Fibroblast of pulmonary artery (primary cell): Measurements from ENCODE around the gene NRDC.

Source experiments
- DNase-seq: peaks from one replicate; pipeline ENCODE4 v3.0.0-alpha.2; 2010; ENCODE audit warnings: low read depth
- H3K4me3 ChIP-seq: replicated peaks from 2 replicates; pipeline ENCODE4 v1.5.1; 2011; ENCODE audit warnings: low read depth, mild to moderate bottlenecking, control low read depth, low read length, moderate library complexity
- CTCF ChIP-seq: IDR thresholded peaks from 2 replicates; pipeline ENCODE4 v1.5.1; 2011; ENCODE audit warnings: mild to moderate bottlenecking, control low read depth, low read length, inconsistent platforms; ENCODE audit errors: missing control alignments

NRDC gene

GRCh38 chr1:51858892-51859291 is 19.6 kb downstream of the NRDC start:
- no peak for DNase-seq
- H3K4me3 ChIP-seq = no peak overlapping the region
- no peak for TF ChIP-seq CTCF

DNA sequence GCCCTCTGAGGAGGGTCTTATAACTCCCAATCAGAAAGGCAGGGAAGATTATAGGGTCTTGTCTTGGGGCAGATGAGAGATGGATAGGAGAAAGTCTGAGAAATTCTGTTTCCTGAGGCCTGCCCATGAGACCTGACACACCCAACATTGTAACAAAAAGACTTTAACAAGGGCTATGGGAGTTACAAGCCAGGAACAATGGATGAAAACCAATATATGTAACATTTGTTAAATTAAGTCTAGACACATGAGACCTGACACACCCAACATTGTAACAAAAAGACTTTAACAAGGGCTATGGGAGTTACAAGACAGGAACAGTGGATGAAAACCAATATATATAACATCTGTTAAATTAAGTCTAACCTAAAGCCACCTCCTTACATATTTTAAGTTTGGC is 21.8 kb downstream of the NRDC start:
- no peak for TF ChIP-seq CTCF
- H3K4me3 ChIP-seq = no peak overlapping the region
- DNase-seq = no peak

DNA sequence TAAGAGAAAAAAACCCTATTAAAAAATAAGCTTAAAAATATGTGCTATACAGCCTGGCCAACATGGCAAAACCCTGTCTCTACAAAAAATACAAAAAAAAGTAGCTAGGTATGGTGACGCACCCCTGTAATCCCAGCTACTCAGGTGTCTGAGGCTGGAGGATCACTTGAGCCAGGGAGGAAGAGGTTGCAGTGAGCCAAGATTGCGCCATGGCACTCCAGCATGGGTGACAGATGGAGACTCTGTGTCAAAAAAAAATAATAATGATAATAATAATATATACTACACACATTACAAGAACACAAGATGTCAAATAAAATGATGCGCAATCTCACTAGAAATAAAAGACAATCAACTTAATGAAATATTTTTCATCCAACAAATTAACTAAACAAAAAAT is 22.9 kb downstream of the NRDC start:
- no peak for TF ChIP-seq CTCF
- DNase-seq = no peak
- no peak overlapping the region for H3K4me3 ChIP-seq

- no peak for DNase-seq
- no peak overlapping the region for H3K4me3 ChIP-seq
- no peak for TF ChIP-seq CTCF
These were observed 25.2 kb downstream of the NRDC start for GRCh38 chr1:51853360-51853759.

- DNase-seq = no peak
- no peak for TF ChIP-seq CTCF
These were observed 26.6 kb downstream of the NRDC start for GRCh38 chr1:51851882-51852396.

GRCh38 chr1:51850420-51851223 is 27.9 kb downstream of the NRDC start:
- H3K4me3 ChIP-seq = no peak overlapping the region
- DNase-seq = no peak
- TF ChIP-seq CTCF = no peak

More at GRCh38 chr1:51851882-51852396, 26.6 kb downstream of the NRDC start:
- no peak overlapping the region for H3K4me3 ChIP-seq

DNA sequence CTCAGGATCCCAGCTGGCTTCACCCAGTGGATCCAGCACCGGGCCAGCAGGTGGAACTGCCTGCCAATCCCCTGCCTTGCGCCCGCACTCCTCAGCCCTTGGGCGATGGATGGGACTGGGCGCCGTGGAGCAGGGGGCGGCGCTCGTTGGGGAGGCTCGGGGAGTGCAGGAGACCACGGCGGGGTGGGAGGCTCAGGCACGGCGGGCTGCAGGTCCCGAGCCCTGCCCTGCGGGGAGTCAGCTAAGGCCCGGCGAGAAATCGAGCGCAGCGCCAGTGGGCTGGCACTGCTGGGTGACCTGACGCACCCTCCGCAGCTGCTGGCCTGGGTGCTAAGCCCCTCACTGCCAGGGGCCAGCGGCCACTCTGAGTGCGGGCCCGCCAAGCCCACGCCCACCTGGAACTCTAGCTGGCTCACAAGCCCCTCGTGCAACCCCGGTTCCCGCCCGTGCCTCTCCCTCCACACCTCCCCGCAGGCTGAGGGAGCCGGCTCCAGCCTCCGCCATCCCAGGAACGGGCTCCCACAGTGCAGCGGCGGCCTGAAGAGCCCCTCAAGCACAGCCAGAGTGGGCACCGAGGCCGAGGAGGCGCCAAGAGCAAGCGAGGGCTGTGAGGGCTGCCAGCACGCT is 31.1 kb downstream of the NRDC start:
- no peak for DNase-seq
- no peak overlapping the region for H3K4me3 ChIP-seq
- no peak for TF ChIP-seq CTCF
